GM23248 (cell line): ENCODE results near the gene GPC3.

Experiments
- EZH2 ChIP-seq: fragments of 200-600 bp; sonication (generic); IDR thresholded peaks from 2 replicates; pipeline ENCODE4 v1.6.1; 2018; ENCODE audit warnings: antibody characterized with exemption, mild to moderate bottlenecking; ENCODE audit not compliant: insufficient read depth, poor library complexity, severe bottlenecking
- EZH2phosphoT487 ChIP-seq: fragments of 200-600 bp; sonication (generic); IDR thresholded peaks from 2 replicates; pipeline ENCODE4 v1.6.1; 2018; ENCODE audit warnings: antibody characterized with exemption, moderate library complexity, mild to moderate bottlenecking, low read depth; ENCODE audit not compliant: insufficient read depth

DNA sequence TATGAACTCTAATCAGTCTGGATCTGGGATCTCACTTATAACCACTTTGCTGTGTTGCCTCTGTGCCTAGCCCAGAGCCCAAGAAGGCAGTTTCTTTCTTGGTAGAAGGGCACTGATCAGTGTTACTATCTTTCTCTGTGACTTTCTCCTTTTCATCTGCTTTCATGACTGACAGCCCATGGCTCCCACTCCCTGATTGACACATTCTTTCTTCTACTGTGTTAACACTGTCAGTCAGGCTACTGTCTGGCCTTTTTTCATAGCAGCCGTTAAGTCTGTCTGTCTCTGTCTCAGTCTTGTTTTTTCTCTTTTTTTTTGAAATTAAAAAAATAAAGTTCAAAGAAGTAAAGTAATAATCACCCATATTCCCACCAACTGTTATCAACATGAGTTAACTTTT, 210.6 kb downstream of the GPC3 start:
- TF ChIP-seq EZH2 (no peak), EZH2phosphoT487 (no peak)
